Smooth muscle cell (in vitro differentiated cells): ENCODE results near the gene ISCU. TPM values are rescaled to one million over a fixed set of nuclear protein-coding genes. Genes with fewer than 3 reads are reported as not detected.

ENCODE experiments used
- DNase-seq: peaks from one replicate; lab custom pipeline; 2025; ENCODE audit not compliant: unreplicated experiment; lab: John Stamatoyannopoulos, UW
- H2AFZ ChIP-seq: fragments of 200-600 bp; sonication (generic); 2 replicates; pipeline ENCODE4 v1.6.0; 2016; ENCODE audit warnings: antibody characterized with exemption, low read depth, mild to moderate bottlenecking
- H3F3A ChIP-seq: fragments of 200-600 bp; sonication (generic); 2 replicates; pipeline ENCODE4 v1.6.0; 2017; ENCODE audit warnings: antibody characterized with exemption, low read depth
- H3K27ac ChIP-seq: fragments of 200-600 bp; sonication (generic); 2 replicates; pipeline ENCODE4 v1.5.1; 2016; ENCODE audit warnings: low read depth, mild to moderate bottlenecking
- H3K27me3 ChIP-seq: fragments of 200-600 bp; sonication (generic); 2 replicates; pipeline ENCODE4 v1.6.1; 2016; ENCODE audit warnings: low read depth, mild to moderate bottlenecking
- H3K36me3 ChIP-seq: fragments of 200-600 bp; sonication (generic); 2 replicates; pipeline ENCODE4 v1.5.1; 2016; ENCODE audit warnings: low read depth
- H3K4me1 ChIP-seq: fragments of 200-600 bp; sonication (generic); 2 replicates; pipeline ENCODE4 v1.5.1; 2016; ENCODE audit warnings: low read depth
- H3K4me2 ChIP-seq: fragments of 200-600 bp; sonication (generic); 2 replicates; pipeline ENCODE4 v1.6.0; 2016; ENCODE audit warnings: mild to moderate bottlenecking
- H3K4me3 ChIP-seq: fragments of 200-600 bp; sonication (generic); 2 replicates; pipeline ENCODE4 v1.5.1; 2016; ENCODE audit warnings: mild to moderate bottlenecking
- H3K79me2 ChIP-seq: fragments of 200-600 bp; sonication (generic); 2 replicates; pipeline ENCODE4 v1.6.0; 2016; ENCODE audit warnings: low read depth, mild to moderate bottlenecking
- H3K9ac ChIP-seq: fragments of 200-600 bp; sonication (generic); 2 replicates; pipeline ENCODE4 v1.6.0; 2016; ENCODE audit warnings: low read depth
- H3K9me3 ChIP-seq: fragments of 200-600 bp; sonication (generic); replicated peaks from 2 replicates; pipeline ENCODE4 v1.5.1; 2016; ENCODE audit warnings: low read depth
- H4K20me1 ChIP-seq: fragments of 200-600 bp; sonication (generic); 2 replicates; pipeline ENCODE4 v1.6.0; 2016; ENCODE audit warnings: low read depth
- CTCF ChIP-seq: fragments of 200-600 bp; sonication (generic); IDR thresholded peaks from 2 replicates; pipeline ENCODE4 v1.5.1; 2017; ENCODE audit warnings: borderline replicate concordance, mild to moderate bottlenecking, antibody characterized with exemption; ENCODE audit not compliant: insufficient read depth, poor library complexity, severe bottlenecking
- WGBS: methylation state at CpG from one replicate; pipeline ENCODE4 v1.1.7; 2016; ENCODE audit warnings: low lambda C conversion rate; 5-methylcytosine and 5-hydroxymethylcytosine counted together
- polyA plus RNA-seq: library from polyadenylated mRNA; unstranded; fragments of >200 nt; fragmentation: Nextera tagmentation; extraction: Ambion mirVana; gene quantifications from 2 replicates; pipeline ENCODE4 v1.2.1, GENCODE V29; 2016
- total RNA-seq: library from RNA; depleted of rRNA; stranded (reverse); fragments of >200 nt; gene quantifications from 2 replicates; pipeline ENCODE4 v1.2.3, GENCODE V29; 2014

Gene ISCU
- total and polyA plus RNA-seq, 2 experiments from 2014 or later = 138 to 140 TPM

- no peak overlapping the region for H3K4me3 ChIP-seq
- no peak for TF ChIP-seq CTCF
Observed at GRCh38 chr12:108577458-108577857, 15.1 kb downstream of the ISCU start.

GRCh38 chr12:108578264-108578663, 15.9 kb downstream of the ISCU start:
- H3K9ac ChIP-seq = no peak overlapping the region
- no peaks in the 10 kb centered on the region for H4K20me1 ChIP-seq
- 100% methylated on average over 2 of the region's 2 CpGs for WGBS
- H3K4me2 ChIP-seq = no peak overlapping the region
- H3F3A ChIP-seq = peaks cover 2% of the 10 kb centered on the region
- no peak for TF ChIP-seq CTCF
- no peaks in the 10 kb centered on the region for H3K27me3 ChIP-seq
- H3K4me3 ChIP-seq = no peak overlapping the region
- H3K27ac ChIP-seq = no peak overlapping the region
- DNase-seq = no peak
- H3K9me3 ChIP-seq = no peaks in the 10 kb centered on the region
- H3K79me2 ChIP-seq = no peaks in the 10 kb centered on the region
- peaks cover 1% of the 10 kb centered on the region for H3K4me1 ChIP-seq
- H3K36me3 ChIP-seq = no peaks in the 10 kb centered on the region
- H2AFZ ChIP-seq = no peak overlapping the region

More at GRCh38 chr12:108577458-108577857, 15.1 kb downstream of the ISCU start:
- Histone ChIP-seq H3K9ac (no peak overlapping the region), H3K79me2 (no peaks in the 10 kb centered on the region), H3K9me3 (no peaks in the 10 kb centered on the region), H3K36me3 (no peaks in the 10 kb centered on the region), H3F3A (no peaks in the 10 kb centered on the region), H4K20me1 (no peaks in the 10 kb centered on the region), H2AFZ (no peak overlapping the region), H3K4me1 (no peaks in the 10 kb centered on the region), H3K27me3 (no peaks in the 10 kb centered on the region), H3K27ac (no peak overlapping the region), H3K4me2 (no peak overlapping the region)
- DNase-seq = no peak

GRCh38 chr12:108578813-108579212, 16.4 kb downstream of the ISCU start:
- 96% methylated on average over 3 of the region's 3 CpGs for WGBS
- Histone ChIP-seq H3K4me3 (no peak overlapping the region), H3K27me3 (no peaks in the 10 kb centered on the region), H3K4me2 (no peak overlapping the region), H3K4me1 (peaks cover 7% of the 10 kb centered on the region), H3K9ac (no peak overlapping the region), H3K9me3 (no peaks in the 10 kb centered on the region), H4K20me1 (no peaks in the 10 kb centered on the region), H2AFZ (no peak overlapping the region), H3K36me3 (no peaks in the 10 kb centered on the region), H3K79me2 (no peaks in the 10 kb centered on the region), H3F3A (peaks cover 5% of the 10 kb centered on the region), H3K27ac (no peak overlapping the region)
- no peak for TF ChIP-seq CTCF
- no peak for DNase-seq

- no peaks in the 10 kb centered on the region for H3K27me3 ChIP-seq
- no peak for DNase-seq
- no peaks in the 10 kb centered on the region for H4K20me1 ChIP-seq
- 30% methylated on average over 3 of the region's 3 CpGs for WGBS
- peaks cover 12% of the 10 kb centered on the region for H3K4me1 ChIP-seq
- H3K36me3 ChIP-seq = no peaks in the 10 kb centered on the region
- H3K9ac ChIP-seq = no peak overlapping the region
- H3K4me2 ChIP-seq = no peak overlapping the region
- H2AFZ ChIP-seq = peak overlapping the region; percentile 28
- H3F3A ChIP-seq = peaks cover 13% of the 10 kb centered on the region
- no peak overlapping the region for H3K4me3 ChIP-seq
- H3K79me2 ChIP-seq = no peaks in the 10 kb centered on the region
- no peak overlapping the region for H3K27ac ChIP-seq
- TF ChIP-seq CTCF = no peak
- no peaks in the 10 kb centered on the region for H3K9me3 ChIP-seq
Observed at GRCh38 chr12:108580531-108580930, 18.1 kb downstream of the ISCU start.
